Tibial nerve (tissue), 4 donors: Measurements from ENCODE around the gene ATP11A.

ENCODE experiments used
- CTCF ChIP-seq, 5 experiments: fragments of 200-600 bp in 3 of 5; fragments of 450-650 bp in 2 of 5; sonication (generic) in 3 of 5; IDR thresholded peaks; one replicate each; pipeline ENCODE4 v1.5.1; 2016 to 2019; ENCODE audit warnings: antibody characterized with exemption in 5 of 5, mild to moderate bottlenecking in 3 of 5, moderate library complexity in 2 of 5
- EP300 ChIP-seq, 2 donors: sonication (generic); formaldehyde crosslinking; IDR thresholded peaks; one replicate each; pipeline ENCODE4 v1.6.1; 2017; ENCODE audit warnings: antibody characterized with exemption in 2 of 2, mild to moderate bottlenecking in 1 of 2
- POLR2A ChIP-seq, 2 donors: fragments of 450-650 bp; IDR thresholded peaks; one replicate each; pipeline ENCODE4 v1.6.1; 2017; ENCODE audit warnings: antibody characterized with exemption in 2 of 2, mild to moderate bottlenecking in 2 of 2, moderate library complexity in 2 of 2

GRCh38 chr13:112651750-112652511 lies 37.9 kb upstream of the ATP11A start:
- no peak for TF ChIP-seq POLR2A (IDR thresholded peaks at IDR 0.05)
- TF ChIP-seq CTCF (IDR thresholded peaks at IDR 0.05), result no peak
- TF ChIP-seq EP300 (IDR thresholded peaks at IDR 0.05), result no peak
